ENCODE data around the gene MRPL14.
"Not testable (repeated sequence)": the region's sequence is repeated elsewhere in the genome, so short reads cannot be mapped to it uniquely, and the experiment has no call there.

Gene MRPL14

DNA sequence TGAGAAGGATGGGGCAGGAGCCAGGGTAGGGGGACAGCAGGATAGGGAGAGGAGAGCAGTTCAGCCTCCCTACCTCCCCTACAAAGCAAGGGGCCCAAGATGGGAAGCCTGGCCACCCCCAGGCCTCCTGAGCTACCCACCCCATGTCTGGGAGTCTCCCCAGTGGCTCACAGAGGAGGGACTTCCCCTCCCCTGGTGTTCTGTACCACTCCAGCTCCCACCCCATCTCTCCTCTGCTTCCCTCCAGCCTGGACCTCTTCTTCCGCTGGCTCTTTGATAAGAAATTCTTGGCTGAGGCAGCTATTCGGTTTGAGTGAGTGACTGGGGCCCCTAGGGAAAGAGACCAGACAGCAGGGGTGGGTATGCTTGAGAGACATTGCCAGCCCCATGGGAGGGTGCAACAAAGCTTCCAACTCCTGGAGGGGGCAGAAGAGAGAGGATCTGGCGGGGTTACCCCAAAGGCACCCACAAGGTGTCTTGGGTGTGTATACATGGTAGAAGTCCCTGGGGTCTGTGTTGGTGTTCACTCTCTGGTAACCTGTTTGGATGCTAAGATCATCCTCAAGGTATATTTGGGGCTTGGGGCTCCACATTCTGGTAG, 23.2 kb upstream of the MRPL14 start:
- no peak for DNase-seq (ENCODE audit: low read depth, low spot score)

DNA sequence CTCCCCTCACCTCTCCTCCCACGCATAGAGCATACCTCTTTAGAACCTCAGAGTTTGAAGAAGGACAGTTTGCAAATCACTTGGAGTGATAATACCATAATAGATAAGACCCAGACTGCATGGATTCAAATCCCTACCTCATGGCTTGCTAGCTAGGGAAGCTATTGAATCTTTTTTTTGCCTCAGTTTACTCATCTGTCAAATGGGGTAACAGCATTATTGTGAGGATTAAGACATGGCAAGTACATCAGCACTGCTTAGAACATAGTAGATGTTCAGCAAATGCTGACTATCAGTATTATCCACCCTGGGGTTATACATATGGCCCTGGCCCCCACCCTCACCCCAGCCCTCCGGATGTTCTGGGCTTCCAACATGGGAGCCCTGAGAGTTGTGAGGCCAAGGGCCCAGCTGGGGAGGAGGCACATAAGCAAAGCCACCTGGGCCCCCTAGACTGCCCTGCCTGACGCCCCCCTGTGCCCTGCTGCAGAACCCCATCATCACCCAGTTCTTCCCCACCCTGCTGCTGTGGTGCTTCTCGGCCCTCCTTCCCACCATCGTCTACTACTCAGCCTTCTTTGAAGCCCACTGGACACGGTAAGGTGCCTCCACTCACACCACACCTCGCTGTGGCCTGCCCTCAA, 22.2 kb upstream of the MRPL14 start:
- no peak for DNase-seq (ENCODE audit: low read depth, low spot score)

GRCh38 chr6:44148306-44148705, 21.1 kb upstream of the MRPL14 start:
- DNase-seq (ENCODE audit: low read depth, low spot score), result no peak

- no peak for DNase-seq (ENCODE audit: low read depth, low spot score)
Measured at GRCh38 chr6:44147256-44147655, 20.0 kb upstream of the MRPL14 start.

DNA sequence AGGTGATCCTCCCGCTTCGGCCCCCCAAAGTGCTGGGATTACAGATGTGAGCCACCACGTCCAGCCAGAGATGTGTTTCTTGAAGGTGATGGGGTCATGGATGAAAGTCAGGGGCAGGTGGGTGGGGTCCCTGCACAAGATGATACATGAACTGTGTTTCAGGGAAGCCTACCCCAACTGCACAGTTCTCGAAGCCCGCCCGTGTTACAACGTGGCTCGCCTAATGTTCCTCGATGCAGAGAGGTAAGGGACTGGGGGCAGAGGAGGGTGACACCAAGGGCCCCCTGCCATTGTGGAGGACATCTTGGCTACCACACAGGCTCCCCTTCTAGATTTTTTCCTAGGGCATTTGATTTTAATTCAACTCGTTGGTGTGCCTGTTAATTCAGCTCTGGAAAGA, 19.4 kb upstream of the MRPL14 start:
- no peak for DNase-seq (ENCODE audit: low read depth, low spot score)

GRCh38 chr6:44145839-44146238, 18.6 kb upstream of the MRPL14 start:
- DNase-seq (ENCODE audit: low read depth, low spot score), result no peak

DNA sequence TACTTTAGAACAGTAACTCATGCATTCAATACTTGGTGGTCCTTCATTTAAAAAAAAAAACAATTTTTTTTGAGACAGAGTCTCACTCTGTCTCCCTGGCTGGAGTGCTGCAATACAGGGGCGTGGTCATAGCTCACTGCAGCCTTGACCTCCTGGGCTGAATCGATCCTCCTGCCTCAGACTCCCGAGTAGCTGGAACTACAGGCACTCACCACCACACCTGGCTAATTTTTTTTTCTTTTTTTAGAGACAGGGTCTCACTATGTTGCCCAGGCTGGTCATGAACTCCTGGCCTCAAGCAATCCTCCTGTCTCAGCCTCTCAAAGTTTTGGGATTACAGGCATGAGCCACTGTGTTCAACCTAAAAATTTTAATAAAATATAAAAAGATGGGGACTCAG, 17.3 kb upstream of the MRPL14 start:
- DNase-seq (ENCODE audit: low read depth, low spot score), result not testable (repeated sequence)

- no peak for DNase-seq (ENCODE audit: low read depth, low spot score)
Measured at GRCh38 chr6:44143731-44144130, 16.5 kb upstream of the MRPL14 start.

GRCh38 chr6:44142835-44143234, 15.6 kb upstream of the MRPL14 start:
- DNase-seq (ENCODE audit: low read depth, low spot score), result no peak

GRCh38 chr6:44139351-44139743, 12.1 kb upstream of the MRPL14 start:
- no peak for DNase-seq (ENCODE audit: low read depth, low spot score)

DNA sequence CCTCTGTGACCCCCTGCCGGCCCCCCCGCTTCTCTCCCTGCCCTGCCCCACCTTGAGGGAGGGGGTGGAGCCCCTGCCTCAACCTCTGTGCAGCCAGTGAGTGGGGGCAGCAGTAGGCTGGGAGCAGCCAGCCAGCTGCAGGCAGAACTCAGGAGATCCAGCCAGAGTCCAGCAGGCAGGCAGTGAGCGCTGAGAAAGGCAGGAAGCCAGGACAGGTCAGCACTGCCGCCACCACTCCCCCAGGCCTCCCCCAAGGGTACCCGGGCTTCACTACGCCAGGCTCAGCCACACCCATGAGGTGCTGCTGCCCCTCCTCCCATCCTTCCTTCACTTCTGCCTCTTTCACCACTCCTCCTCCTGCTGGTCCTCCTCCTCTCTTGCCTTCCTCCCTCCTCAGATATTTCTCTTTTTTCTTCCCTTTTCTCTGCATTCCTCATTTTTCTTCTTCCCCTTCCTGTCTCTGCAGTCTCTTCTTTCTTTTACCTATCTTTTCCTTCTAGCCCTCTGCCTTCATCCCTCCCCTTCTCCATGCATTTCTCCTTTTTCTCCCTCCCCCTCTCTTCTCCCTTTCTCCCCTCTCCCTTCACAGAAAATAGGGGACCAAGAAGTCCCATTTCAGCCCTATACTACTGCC, 11.6 kb upstream of the MRPL14 start:
- no peak for DNase-seq (ENCODE audit: low read depth, low spot score)

GRCh38 chr6:44135875-44136274, 8.6 kb upstream of the MRPL14 start:
- DNase-seq (ENCODE audit: low read depth, low spot score), result no peak

GRCh38 chr6:44135173-44135758, 8.0 kb upstream of the MRPL14 start:
- no peak for DNase-seq (ENCODE audit: low read depth, low spot score)

DNA sequence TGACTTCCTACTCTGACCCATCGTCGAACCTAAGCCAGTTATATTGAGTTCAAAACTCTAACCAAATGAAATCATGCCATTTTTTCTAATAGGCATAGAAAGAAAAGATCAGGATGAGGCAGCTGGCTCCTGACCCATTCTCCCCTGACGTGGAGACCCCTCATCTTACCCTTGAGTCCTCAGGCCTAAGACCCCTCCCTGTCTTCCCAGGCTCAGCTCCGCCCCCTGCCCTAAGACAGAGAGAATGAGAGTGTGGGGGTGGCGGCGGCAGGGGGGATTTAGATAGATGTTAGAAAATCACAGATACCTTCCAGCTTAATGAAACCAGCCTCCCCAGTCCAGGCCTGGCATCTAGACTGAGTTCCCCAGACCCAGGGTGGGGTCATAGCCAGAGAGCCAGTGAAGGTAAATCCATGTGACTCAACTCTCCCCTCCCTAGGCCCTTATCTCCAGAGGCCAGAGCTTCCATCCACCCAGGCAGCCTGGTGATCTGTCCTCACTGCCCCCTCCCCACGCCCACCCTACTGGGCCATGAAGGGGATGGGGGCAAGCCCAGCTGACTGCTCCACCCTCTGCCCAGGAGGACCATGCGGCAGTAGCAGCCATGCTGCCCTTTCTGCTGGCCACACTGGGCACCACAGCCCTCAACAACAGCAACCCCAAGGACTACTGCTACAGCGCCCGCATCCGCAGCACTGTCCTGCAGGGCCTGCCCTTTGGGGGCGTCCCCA, 6.9 kb upstream of the MRPL14 start:
- DNase-seq (ENCODE audit: low read depth, low spot score), result no peak

GRCh38 chr6:44133003-44133931, 6.0 kb upstream of the MRPL14 start:
- no peak for DNase-seq (ENCODE audit: low read depth, low spot score)

DNA sequence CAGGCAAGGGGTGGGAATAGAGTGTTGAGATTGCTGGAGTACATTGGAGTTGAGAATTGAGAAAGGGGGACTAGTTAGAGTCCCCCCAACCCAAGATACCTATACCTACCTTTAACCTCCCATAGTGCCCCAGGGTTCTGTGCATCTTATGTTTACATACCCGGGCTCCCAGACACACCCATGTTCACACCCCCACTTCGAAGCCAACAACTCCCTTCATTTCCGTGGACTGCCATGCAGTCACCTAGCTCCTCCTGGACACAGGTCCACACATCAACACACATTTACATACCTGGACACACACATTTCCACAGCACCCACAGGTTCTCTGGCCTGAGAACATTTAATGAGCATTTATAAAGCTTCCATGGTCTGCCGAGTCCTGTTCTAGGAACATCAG, 5.2 kb upstream of the MRPL14 start:
- no peak for DNase-seq (ENCODE audit: low read depth, low spot score)

DNA sequence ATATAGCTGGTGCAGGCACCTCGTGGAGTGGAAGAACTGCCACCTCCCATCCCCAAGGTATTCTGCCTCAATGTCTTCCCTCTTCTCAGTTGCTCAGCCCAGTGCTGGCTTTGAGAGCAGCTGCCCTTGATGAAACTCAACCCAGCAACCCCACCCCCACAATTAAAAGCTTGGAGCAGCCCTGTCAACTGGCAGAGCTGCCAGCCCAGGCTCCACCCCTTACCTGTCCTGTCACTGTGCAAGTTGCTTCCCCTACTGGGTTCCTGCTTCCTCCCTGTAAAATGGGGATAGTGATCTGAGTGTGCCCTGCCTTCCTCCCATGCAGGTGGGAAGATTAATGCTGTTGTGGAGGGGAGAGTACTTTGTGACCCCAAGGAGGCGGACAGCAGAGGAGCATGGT, 4.6 kb upstream of the MRPL14 start:
- no peak for DNase-seq (ENCODE audit: low read depth, low spot score)

DNA sequence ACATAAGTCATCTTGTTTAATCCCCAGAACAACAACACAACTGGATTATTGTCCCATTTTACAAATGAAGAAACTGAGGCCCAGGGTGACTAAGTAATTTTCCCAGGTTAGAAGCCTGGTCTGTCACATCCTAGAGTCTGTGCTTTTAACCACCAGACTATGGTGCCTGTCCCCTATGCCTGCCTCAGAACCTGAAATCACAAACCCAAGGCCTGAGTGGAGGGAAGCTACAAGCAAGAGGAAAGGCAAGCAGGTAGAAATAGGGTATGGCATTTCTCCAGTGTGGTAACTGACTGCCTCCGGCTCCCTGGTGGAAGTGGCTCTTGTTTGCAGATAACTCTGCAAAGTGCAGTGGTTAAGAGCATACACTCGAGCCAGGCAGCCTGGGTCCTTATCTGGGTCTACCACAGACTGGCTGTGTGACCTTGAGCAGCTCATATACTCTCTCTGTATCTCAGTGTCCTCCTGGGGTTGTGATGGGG, 2.6 kb upstream of the MRPL14 start:
- no peak for DNase-seq (ENCODE audit: low read depth, low spot score)

GRCh38 chr6:44128020-44128917, 1.0 kb upstream of the MRPL14 start:
- DNase-seq (ENCODE audit: low read depth, low spot score), result no peak

Data from activated naive CD8-positive, alpha-beta T cell treated with anti-CD3 and anti-CD28 coated beads, Interleukin-2, amount 50 U/mL, for 16 hours (primary cell).